WTC11 (cell line): Measurements from ENCODE around the gene MYCBP2. TPM values are rescaled to one million over a fixed set of nuclear protein-coding genes. Genes with fewer than 3 reads are reported as not detected.

Source experiments
- ATAC-seq: fragments of 200-7000 bp; cut with Tn5 transposase; 2 replicates; pipeline ENCODE4 v1.10.0; 2021; ENCODE audit warnings: mild to moderate bottlenecking, moderate library complexity
- CTCF ChIA-PET: fragments of 300-600 bp; sonication (Branson Sonifier 250); formaldehyde crosslinking; loops from one replicate; lab custom pipeline; 2021; ENCODE audit warnings: antibody characterized with exemption; lab: Charles Lee
- POLR2A ChIA-PET: fragments of 350-600 bp; sonication (Branson Sonifier 250); formaldehyde crosslinking; loops from one replicate; lab custom pipeline; 2021; ENCODE audit warnings: antibody characterized with exemption; lab: Charles Lee
- DNase-seq: peaks from one replicate; pipeline ENCODE4 v3.0.0; 2021; ENCODE audit warnings: low spot score
- H3K27ac Mint-ChIP-seq: 2 replicates; pipeline ENCODE4 v1.8.0; 2021; ENCODE audit warnings: mixed read lengths
- H3K27me3 Mint-ChIP-seq: 2 replicates; pipeline ENCODE4 v1.8.0; 2021; ENCODE audit warnings: low read depth, mild to moderate bottlenecking, moderate library complexity, mixed read lengths
- H3K36me3 Mint-ChIP-seq: 2 replicates; pipeline ENCODE4 v1.8.0; 2021; ENCODE audit warnings: mixed read lengths
- H3K4me1 Mint-ChIP-seq: 2 replicates; pipeline ENCODE4 v1.8.0; 2022; ENCODE audit warnings: mixed read lengths
- H3K4me3 Mint-ChIP-seq: 2 replicates; pipeline ENCODE4 v1.8.0; 2021; ENCODE audit warnings: mild to moderate bottlenecking, moderate library complexity, mixed read lengths
- H3K9me3 Mint-ChIP-seq: 2 replicates; pipeline ENCODE4 v1.8.0; 2021; ENCODE audit warnings: mixed read lengths
- EMX1 ChIP-seq: fragments of 250-450 bp; sonication (Bioruptor Pico); IDR thresholded peaks from 2 replicates; pipeline ENCODE4 v1.8.0; 2021; ENCODE audit warnings: mild to moderate bottlenecking
- ZNF121 ChIP-seq: sonication (generic); formaldehyde crosslinking; IDR thresholded peaks from 2 replicates; pipeline ENCODE4 v1.8.0; 2023; ENCODE audit warnings: missing genetic modification reagents
- total RNA-seq: library from RNA; stranded (reverse); gene quantifications from 3 replicates; pipeline ENCODE4 v1.2.3, GENCODE V29; 2021
- TF ChIP-seq, protein P1 (sequence below): fragments of 200-600 bp; IDR thresholded peaks from 2 replicates; pipeline ENCODE4 v1.8.0; 2022; ENCODE audit warnings: antibody characterized with exemption
- TF ChIP-seq, protein P2 (sequence below): fragments of 250-450 bp; sonication (Bioruptor Pico); IDR thresholded peaks from 2 replicates; pipeline ENCODE4 v1.9.0; 2021; ENCODE audit warnings: mild to moderate bottlenecking, borderline replicate concordance
- TF ChIP-seq, protein P3 (sequence below): sonication (generic); formaldehyde crosslinking; IDR thresholded peaks from 2 replicates; pipeline ENCODE4 v1.8.1; 2023; ENCODE audit warnings: mild to moderate bottlenecking, missing genetic modification reagents, moderate library complexity
- TF ChIP-seq, protein P4 (sequence below): fragments of 250-450 bp; sonication (Bioruptor Pico); IDR thresholded peaks from 2 replicates; pipeline ENCODE4 v1.9.0; 2021; ENCODE audit warnings: moderate library complexity, mild to moderate bottlenecking, inconsistent platforms, borderline replicate concordance
- TF ChIP-seq, protein P5 (sequence below): sonication (generic); formaldehyde crosslinking; IDR thresholded peaks from 2 replicates; pipeline ENCODE4 v1.8.0; 2022; ENCODE audit warnings: mild to moderate bottlenecking, missing genetic modification reagents
- TF ChIP-seq, protein P6 (sequence below): sonication (generic); formaldehyde crosslinking; IDR thresholded peaks from 2 replicates; pipeline ENCODE4 v1.8.1; 2023; ENCODE audit warnings: mild to moderate bottlenecking, missing genetic modification reagents, borderline replicate concordance
- TF ChIP-seq, protein P7 (sequence below): sonication (generic); formaldehyde crosslinking; IDR thresholded peaks from 2 replicates; pipeline ENCODE4 v1.8.0; 2023; ENCODE audit warnings: missing genetic modification reagents, mild to moderate bottlenecking, borderline replicate concordance

The MYCBP2 gene
- total RNA-seq, 1 experiment from 2014 or later = 54.3 TPM

DNA sequence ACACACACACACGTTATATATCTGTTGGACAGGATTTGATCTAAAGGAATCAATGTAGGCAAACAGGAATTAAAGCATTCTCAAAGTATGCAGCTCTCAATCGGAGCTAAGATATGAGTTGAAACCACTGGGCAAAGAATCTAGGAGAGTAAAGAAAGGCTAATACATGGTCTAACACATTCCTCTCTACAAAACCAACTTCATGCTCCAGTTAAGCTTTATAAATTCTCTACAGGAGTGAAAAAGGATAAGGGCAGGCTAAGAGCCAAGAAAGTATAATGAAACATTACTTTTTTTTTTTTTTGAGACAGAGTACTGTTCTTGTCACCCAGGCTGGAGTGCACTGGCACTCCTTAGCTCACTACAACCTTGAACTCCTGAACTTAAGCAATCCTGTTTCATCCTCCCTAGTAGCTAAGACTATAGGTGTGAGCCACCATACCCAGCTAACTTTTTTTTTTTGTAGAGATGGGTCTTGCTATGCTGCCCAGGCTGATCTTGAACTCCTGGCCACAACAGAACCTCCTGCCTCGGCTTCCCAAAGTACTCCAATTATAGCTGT is 310.6 kb downstream of the MYCBP2 start:
- CTCF ChIA-PET = interaction anchor here (1.0 to 1.5 kb wide), 3 partner anchors 21 to 465 kb away, joined by 3 to 8 read pairs (median 4); no protein-coding TSS in a partner anchor
- POLR2A ChIA-PET = no interaction called here
- TF ChIP-seq, protein P1, sequence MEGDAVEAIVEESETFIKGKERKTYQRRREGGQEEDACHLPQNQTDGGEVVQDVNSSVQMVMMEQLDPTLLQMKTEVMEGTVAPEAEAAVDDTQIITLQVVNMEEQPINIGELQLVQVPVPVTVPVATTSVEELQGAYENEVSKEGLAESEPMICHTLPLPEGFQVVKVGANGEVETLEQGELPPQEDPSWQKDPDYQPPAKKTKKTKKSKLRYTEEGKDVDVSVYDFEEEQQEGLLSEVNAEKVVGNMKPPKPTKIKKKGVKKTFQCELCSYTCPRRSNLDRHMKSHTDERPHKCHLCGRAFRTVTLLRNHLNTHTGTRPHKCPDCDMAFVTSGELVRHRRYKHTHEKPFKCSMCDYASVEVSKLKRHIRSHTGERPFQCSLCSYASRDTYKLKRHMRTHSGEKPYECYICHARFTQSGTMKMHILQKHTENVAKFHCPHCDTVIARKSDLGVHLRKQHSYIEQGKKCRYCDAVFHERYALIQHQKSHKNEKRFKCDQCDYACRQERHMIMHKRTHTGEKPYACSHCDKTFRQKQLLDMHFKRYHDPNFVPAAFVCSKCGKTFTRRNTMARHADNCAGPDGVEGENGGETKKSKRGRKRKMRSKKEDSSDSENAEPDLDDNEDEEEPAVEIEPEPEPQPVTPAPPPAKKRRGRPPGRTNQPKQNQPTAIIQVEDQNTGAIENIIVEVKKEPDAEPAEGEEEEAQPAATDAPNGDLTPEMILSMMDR = no peak
- TF ChIP-seq, protein P2, sequence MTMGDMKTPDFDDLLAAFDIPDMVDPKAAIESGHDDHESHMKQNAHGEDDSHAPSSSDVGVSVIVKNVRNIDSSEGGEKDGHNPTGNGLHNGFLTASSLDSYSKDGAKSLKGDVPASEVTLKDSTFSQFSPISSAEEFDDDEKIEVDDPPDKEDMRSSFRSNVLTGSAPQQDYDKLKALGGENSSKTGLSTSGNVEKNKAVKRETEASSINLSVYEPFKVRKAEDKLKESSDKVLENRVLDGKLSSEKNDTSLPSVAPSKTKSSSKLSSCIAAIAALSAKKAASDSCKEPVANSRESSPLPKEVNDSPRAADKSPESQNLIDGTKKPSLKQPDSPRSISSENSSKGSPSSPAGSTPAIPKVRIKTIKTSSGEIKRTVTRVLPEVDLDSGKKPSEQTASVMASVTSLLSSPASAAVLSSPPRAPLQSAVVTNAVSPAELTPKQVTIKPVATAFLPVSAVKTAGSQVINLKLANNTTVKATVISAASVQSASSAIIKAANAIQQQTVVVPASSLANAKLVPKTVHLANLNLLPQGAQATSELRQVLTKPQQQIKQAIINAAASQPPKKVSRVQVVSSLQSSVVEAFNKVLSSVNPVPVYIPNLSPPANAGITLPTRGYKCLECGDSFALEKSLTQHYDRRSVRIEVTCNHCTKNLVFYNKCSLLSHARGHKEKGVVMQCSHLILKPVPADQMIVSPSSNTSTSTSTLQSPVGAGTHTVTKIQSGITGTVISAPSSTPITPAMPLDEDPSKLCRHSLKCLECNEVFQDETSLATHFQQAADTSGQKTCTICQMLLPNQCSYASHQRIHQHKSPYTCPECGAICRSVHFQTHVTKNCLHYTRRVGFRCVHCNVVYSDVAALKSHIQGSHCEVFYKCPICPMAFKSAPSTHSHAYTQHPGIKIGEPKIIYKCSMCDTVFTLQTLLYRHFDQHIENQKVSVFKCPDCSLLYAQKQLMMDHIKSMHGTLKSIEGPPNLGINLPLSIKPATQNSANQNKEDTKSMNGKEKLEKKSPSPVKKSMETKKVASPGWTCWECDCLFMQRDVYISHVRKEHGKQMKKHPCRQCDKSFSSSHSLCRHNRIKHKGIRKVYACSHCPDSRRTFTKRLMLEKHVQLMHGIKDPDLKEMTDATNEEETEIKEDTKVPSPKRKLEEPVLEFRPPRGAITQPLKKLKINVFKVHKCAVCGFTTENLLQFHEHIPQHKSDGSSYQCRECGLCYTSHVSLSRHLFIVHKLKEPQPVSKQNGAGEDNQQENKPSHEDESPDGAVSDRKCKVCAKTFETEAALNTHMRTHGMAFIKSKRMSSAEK = no peak
- TF ChIP-seq, protein P3, sequence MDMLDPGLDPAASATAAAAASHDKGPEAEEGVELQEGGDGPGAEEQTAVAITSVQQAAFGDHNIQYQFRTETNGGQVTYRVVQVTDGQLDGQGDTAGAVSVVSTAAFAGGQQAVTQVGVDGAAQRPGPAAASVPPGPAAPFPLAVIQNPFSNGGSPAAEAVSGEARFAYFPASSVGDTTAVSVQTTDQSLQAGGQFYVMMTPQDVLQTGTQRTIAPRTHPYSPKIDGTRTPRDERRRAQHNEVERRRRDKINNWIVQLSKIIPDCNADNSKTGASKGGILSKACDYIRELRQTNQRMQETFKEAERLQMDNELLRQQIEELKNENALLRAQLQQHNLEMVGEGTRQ (CRISPR knock-in tag) = no peak
- TF ChIP-seq, protein P4, sequence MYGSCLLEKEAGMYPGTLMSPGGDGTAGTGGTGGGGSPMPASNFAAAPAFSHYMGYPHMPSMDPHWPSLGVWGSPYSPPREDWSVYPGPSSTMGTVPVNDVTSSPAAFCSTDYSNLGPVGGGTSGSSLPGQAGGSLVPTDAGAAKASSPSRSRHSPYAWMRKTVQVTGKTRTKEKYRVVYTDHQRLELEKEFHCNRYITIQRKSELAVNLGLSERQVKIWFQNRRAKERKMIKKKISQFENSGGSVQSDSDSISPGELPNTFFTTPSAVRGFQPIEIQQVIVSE (CRISPR knock-in tag) = no peak
- TF ChIP-seq, protein P5, sequence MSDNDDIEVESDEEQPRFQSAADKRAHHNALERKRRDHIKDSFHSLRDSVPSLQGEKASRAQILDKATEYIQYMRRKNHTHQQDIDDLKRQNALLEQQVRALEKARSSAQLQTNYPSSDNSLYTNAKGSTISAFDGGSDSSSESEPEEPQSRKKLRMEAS (CRISPR knock-in tag) = no peak
- TF ChIP-seq, protein P6, sequence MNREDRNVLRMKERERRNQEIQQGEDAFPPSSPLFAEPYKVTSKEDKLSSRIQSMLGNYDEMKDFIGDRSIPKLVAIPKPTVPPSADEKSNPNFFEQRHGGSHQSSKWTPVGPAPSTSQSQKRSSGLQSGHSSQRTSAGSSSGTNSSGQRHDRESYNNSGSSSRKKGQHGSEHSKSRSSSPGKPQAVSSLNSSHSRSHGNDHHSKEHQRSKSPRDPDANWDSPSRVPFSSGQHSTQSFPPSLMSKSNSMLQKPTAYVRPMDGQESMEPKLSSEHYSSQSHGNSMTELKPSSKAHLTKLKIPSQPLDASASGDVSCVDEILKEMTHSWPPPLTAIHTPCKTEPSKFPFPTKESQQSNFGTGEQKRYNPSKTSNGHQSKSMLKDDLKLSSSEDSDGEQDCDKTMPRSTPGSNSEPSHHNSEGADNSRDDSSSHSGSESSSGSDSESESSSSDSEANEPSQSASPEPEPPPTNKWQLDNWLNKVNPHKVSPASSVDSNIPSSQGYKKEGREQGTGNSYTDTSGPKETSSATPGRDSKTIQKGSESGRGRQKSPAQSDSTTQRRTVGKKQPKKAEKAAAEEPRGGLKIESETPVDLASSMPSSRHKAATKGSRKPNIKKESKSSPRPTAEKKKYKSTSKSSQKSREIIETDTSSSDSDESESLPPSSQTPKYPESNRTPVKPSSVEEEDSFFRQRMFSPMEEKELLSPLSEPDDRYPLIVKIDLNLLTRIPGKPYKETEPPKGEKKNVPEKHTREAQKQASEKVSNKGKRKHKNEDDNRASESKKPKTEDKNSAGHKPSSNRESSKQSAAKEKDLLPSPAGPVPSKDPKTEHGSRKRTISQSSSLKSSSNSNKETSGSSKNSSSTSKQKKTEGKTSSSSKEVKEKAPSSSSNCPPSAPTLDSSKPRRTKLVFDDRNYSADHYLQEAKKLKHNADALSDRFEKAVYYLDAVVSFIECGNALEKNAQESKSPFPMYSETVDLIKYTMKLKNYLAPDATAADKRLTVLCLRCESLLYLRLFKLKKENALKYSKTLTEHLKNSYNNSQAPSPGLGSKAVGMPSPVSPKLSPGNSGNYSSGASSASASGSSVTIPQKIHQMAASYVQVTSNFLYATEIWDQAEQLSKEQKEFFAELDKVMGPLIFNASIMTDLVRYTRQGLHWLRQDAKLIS (CRISPR knock-in tag) = no peak
- TF ChIP-seq EMX1 (CRISPR knock-in tag) (no peak), ZNF121 (CRISPR knock-in tag) (peak; percentile 47; the same call in 1 of the 2 replicates)
- TF ChIP-seq, protein P7, sequence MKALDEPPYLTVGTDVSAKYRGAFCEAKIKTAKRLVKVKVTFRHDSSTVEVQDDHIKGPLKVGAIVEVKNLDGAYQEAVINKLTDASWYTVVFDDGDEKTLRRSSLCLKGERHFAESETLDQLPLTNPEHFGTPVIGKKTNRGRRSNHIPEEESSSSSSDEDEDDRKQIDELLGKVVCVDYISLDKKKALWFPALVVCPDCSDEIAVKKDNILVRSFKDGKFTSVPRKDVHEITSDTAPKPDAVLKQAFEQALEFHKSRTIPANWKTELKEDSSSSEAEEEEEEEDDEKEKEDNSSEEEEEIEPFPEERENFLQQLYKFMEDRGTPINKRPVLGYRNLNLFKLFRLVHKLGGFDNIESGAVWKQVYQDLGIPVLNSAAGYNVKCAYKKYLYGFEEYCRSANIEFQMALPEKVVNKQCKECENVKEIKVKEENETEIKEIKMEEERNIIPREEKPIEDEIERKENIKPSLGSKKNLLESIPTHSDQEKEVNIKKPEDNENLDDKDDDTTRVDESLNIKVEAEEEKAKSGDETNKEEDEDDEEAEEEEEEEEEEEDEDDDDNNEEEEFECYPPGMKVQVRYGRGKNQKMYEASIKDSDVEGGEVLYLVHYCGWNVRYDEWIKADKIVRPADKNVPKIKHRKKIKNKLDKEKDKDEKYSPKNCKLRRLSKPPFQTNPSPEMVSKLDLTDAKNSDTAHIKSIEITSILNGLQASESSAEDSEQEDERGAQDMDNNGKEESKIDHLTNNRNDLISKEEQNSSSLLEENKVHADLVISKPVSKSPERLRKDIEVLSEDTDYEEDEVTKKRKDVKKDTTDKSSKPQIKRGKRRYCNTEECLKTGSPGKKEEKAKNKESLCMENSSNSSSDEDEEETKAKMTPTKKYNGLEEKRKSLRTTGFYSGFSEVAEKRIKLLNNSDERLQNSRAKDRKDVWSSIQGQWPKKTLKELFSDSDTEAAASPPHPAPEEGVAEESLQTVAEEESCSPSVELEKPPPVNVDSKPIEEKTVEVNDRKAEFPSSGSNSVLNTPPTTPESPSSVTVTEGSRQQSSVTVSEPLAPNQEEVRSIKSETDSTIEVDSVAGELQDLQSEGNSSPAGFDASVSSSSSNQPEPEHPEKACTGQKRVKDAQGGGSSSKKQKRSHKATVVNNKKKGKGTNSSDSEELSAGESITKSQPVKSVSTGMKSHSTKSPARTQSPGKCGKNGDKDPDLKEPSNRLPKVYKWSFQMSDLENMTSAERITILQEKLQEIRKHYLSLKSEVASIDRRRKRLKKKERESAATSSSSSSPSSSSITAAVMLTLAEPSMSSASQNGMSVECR (CRISPR knock-in tag) = no peak

More for the DNA sequence above, 310.6 kb downstream of the MYCBP2 start:
- no peaks in the 10 kb centered on the region for H3K4me1 Mint-ChIP-seq
- DNase-seq = no peak
- H3K27me3 Mint-ChIP-seq = no peaks in the 10 kb centered on the region
- peaks cover 47% of the 10 kb centered on the region for H3K36me3 Mint-ChIP-seq
- no peak overlapping the region for H3K27ac Mint-ChIP-seq
- H3K4me3 Mint-ChIP-seq = no peak overlapping the region
- H3K9me3 Mint-ChIP-seq = no peaks in the 10 kb centered on the region
- ATAC-seq = no peak
